Measurements from ENCODE around the gene AIG1.

DNA sequence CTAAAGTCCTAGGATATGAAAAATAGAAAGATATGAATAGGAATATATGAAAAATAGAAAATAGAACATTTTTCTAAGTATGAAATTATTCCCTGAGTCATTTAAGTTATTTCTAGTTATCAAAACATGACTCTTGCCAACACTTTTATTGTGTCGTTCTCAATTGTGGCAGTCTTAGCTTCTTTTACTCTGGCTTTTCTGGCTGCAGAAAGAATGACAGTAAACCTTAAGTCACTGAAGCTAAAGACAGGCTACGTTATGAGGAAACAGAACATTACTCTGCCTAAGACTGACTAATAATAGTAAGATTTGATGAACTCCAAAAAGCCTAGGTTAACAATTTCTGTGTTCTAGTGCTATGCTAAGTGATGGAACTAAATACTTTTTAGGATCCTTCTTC is 74.6 kb downstream of the AIG1 start:
- TF ChIP-seq EZH2 (IDR thresholded peaks at IDR 0.05; ENCODE audit: borderline replicate concordance, low read depth, low read length, severe bottlenecking) (no peak), CTCF (IDR thresholded peaks at IDR 0.05; ENCODE audit: borderline replicate concordance, extremely low read depth, low read length, poor library complexity, severe bottlenecking) (no peak)
